Caco-2 (cell line): ENCODE data around the gene SCTR. TPM values are rescaled to one million over a fixed set of nuclear protein-coding genes. Genes with fewer than 3 reads are reported as not detected.

Experiments used
- BruUV-seq: library from RNA; stranded (reverse); fragments of 400-500 nt; replicated peaks from 2 replicates; lab custom pipeline; 2021; lab: Mats Ljungman, UMichigan
- CTCF ChIA-PET: fragments of 300-600 bp; sonication (Branson Sonifier 250); formaldehyde crosslinking; loops from one replicate; lab custom pipeline; 2022; ENCODE audit warnings: antibody characterized with exemption; lab: Charles Lee
- POLR2A ChIA-PET: fragments of 300-600 bp; sonication (Branson Sonifier 250); formaldehyde crosslinking; loops from one replicate; lab custom pipeline; 2022; ENCODE audit warnings: antibody characterized with exemption; lab: Charles Lee
- DNase-seq, 2 experiments: peaks; one replicate each; pipeline versions ENCODE4 v3.0.0 to v3.0.0-alpha.2; 2020 to 2022
- H3K27me3 ChIP-seq: replicated peaks from 2 replicates; pipeline ENCODE4 v1.6.0; 2011; ENCODE audit warnings: low read length; ENCODE audit not compliant: control insufficient read depth, insufficient read depth
- H3K36me3 ChIP-seq: 2 replicates; pipeline ENCODE4 v1.5.1; 2011; ENCODE audit warnings: low read length; ENCODE audit not compliant: control insufficient read depth, insufficient read depth
- H3K4me1 ChIP-seq: fragments of 250-450 bp; sonication (Bioruptor Pico); 2 replicates; pipeline ENCODE4 v1.5.1; 2020; ENCODE audit warnings: mild to moderate bottlenecking
- H3K4me3 ChIP-seq: 2 replicates; pipeline ENCODE4 v1.5.1; 2011; ENCODE audit warnings: low read depth, mild to moderate bottlenecking, control low read depth, low read length
- H3K9me3 ChIP-seq: fragments of 250-450 bp; sonication (Bioruptor Pico); 2 replicates; pipeline ENCODE4 v1.5.1; 2020; ENCODE audit warnings: mild to moderate bottlenecking, moderate library complexity
- H3K27ac Mint-ChIP-seq: one replicate; pipeline ENCODE4 v1.8.0; 2022; ENCODE audit warnings: mixed read lengths; ENCODE audit not compliant: unreplicated experiment
- H3K27me3 Mint-ChIP-seq: one replicate; pipeline ENCODE4 v1.8.0; 2022; ENCODE audit warnings: mixed read lengths; ENCODE audit not compliant: insufficient read depth, unreplicated experiment
- H3K36me3 Mint-ChIP-seq: one replicate; pipeline ENCODE4 v1.8.0; 2022; ENCODE audit warnings: mild to moderate bottlenecking, mixed read lengths; ENCODE audit not compliant: insufficient read depth, unreplicated experiment
- H3K4me1 Mint-ChIP-seq: one replicate; pipeline ENCODE4 v1.8.0; 2022; ENCODE audit warnings: low read depth, mixed read lengths; ENCODE audit not compliant: unreplicated experiment
- H3K4me3 Mint-ChIP-seq: one replicate; pipeline ENCODE4 v1.8.0; 2022; ENCODE audit warnings: mild to moderate bottlenecking, moderate library complexity, mixed read lengths; ENCODE audit not compliant: unreplicated experiment
- H3K9me3 Mint-ChIP-seq: one replicate; pipeline ENCODE4 v1.8.0; 2022; ENCODE audit warnings: mixed read lengths; ENCODE audit not compliant: unreplicated experiment
- intact Hi-C: fragments of 100-400 bp; cut with micrococcal nuclease; formaldehyde crosslinking; loops from one replicate; pipeline ENCODE4 v1.10.0; 2022; ENCODE audit not compliant: unreplicated experiment
- total RNA-seq: library from RNA; stranded (reverse); gene quantifications from 2 replicates; pipeline ENCODE4 v1.2.3, GENCODE V29; 2022
- TF ChIP-seq, protein P1 (sequence below), 2 experiments: fragments of 200-600 bp in 1 of 2; IDR thresholded peaks; 1 replicate in 1 of 2; 2 replicates in 1 of 2; pipeline versions ENCODE4 v1.5.1 to v1.8.0; 2011 to 2022; ENCODE audit warnings: antibody characterized with exemption in 1 of 2, control low read depth in 1 of 2, inconsistent platforms in 1 of 2, low read depth in 1 of 2, low read length in 1 of 2, mild to moderate bottlenecking in 1 of 2, moderate library complexity in 1 of 2; ENCODE audit not compliant: insufficient read depth in 1 of 2, severe bottlenecking in 1 of 2, unreplicated experiment in 1 of 2

The SCTR gene
- total RNA-seq, 1 experiment from 2014 or later, result not detected

DNA sequence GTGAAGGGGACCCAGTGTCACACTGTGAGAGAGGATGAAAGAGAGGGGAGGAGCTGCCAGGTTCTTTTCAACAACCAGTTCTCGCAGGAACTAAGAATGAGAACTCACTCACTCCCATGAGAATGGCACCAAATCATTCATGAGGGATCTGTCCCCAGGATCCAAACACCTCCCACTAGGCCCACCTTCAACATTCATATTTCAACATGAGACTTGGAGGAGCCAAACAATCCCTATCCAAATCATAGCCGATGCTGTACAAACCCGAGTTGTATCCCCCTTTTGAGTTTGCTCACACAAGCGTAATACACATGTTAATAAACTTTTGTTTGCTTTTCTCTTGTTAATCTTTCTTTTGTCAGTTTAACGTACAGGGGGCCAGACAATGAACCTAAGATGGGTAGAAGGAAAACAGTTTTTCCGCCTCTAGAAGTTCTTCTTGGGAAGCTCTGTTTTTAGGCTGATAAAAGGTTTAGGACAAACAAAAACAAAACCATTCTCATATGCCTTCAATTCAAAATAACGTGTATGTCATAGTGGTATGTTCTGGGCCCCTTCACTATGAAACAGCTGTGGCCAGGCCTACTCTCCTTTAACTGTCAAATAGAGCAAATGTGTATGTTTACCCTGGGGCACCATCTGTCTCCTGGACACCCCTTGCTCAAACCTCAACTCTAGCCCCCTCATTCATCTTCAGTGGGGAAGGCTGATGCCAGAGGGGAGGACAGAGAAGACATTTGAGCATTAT, 101.7 kb downstream of the SCTR start:
- Histone ChIP-seq H3K36me3 (no peaks in the 10 kb centered on the region), H3K4me1 (peaks cover 29% of the 10 kb centered on the region), H3K27me3 (no peaks in the 10 kb centered on the region), H3K4me3 (no peak overlapping the region), H3K9me3 (peaks cover 10% of the 10 kb centered on the region; the same call in 1 of the 2 replicates)
- Mint-ChIP-seq H3K4me1 (peaks cover 22% of the 10 kb centered on the region), H3K9me3 (peaks cover 13% of the 10 kb centered on the region), H3K4me3 (no peak overlapping the region), H3K27me3 (no peaks in the 10 kb centered on the region), H3K27ac (no peak overlapping the region), H3K36me3 (no peaks in the 10 kb centered on the region)
- DNase-seq, result no peak
- ChIA-PET CTCF (no interaction called here), POLR2A (no interaction called here)
- TF ChIP-seq, protein P1, sequence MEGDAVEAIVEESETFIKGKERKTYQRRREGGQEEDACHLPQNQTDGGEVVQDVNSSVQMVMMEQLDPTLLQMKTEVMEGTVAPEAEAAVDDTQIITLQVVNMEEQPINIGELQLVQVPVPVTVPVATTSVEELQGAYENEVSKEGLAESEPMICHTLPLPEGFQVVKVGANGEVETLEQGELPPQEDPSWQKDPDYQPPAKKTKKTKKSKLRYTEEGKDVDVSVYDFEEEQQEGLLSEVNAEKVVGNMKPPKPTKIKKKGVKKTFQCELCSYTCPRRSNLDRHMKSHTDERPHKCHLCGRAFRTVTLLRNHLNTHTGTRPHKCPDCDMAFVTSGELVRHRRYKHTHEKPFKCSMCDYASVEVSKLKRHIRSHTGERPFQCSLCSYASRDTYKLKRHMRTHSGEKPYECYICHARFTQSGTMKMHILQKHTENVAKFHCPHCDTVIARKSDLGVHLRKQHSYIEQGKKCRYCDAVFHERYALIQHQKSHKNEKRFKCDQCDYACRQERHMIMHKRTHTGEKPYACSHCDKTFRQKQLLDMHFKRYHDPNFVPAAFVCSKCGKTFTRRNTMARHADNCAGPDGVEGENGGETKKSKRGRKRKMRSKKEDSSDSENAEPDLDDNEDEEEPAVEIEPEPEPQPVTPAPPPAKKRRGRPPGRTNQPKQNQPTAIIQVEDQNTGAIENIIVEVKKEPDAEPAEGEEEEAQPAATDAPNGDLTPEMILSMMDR (IDR thresholded peaks at IDR 0.05; ENCODE audit: insufficient read depth in 1 of 2, low read depth in 1 of 2, low read length in 1 of 2, severe bottlenecking in 1 of 2, unreplicated experiment in 1 of 2), result no peak
- intact Hi-C loops, result no loop called here
- no TSS peak for BruUV-seq

DNA sequence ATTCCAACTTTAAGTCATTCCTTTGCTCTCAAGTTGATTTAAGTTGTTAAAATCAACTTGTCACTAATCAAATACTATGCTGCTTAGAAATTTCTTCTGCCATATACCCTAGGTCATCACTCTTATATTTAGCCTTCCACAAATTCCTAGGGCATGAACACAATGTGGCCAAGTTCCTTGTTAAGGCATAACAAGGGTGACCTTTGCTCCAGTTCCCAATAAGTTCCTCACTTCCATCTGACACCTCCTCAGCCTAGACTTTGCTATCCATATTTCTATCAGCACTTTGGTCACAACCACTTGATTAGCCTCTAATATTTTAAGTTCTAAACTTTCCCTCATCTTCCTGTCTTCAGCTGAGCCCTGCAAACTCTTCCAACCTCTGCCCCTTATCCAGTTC, 102.5 kb downstream of the SCTR start:
- Histone ChIP-seq H3K9me3 (peaks cover 10% of the 10 kb centered on the region; the same call in 1 of the 2 replicates), H3K4me3 (no peak overlapping the region), H3K4me1 (peaks cover 23% of the 10 kb centered on the region), H3K36me3 (no peaks in the 10 kb centered on the region), H3K27me3 (no peaks in the 10 kb centered on the region)
- ChIA-PET CTCF (no interaction called here), POLR2A (no interaction called here)
- no peaks in the 10 kb centered on the region for H3K27me3 Mint-ChIP-seq
- intact Hi-C loops, result no loop called here
- TF ChIP-seq, protein P1 (IDR thresholded peaks at IDR 0.05; ENCODE audit: insufficient read depth in 1 of 2, low read depth in 1 of 2, low read length in 1 of 2, severe bottlenecking in 1 of 2, unreplicated experiment in 1 of 2), result no peak
- H3K4me3 Mint-ChIP-seq, result no peak overlapping the region
- no peaks in the 10 kb centered on the region for H3K36me3 Mint-ChIP-seq
- DNase-seq, result no peak
- H3K4me1 Mint-ChIP-seq, result peaks cover 16% of the 10 kb centered on the region
- no TSS peak for BruUV-seq
- H3K9me3 Mint-ChIP-seq, result peaks cover 13% of the 10 kb centered on the region
- H3K27ac Mint-ChIP-seq, result no peak overlapping the region

DNA sequence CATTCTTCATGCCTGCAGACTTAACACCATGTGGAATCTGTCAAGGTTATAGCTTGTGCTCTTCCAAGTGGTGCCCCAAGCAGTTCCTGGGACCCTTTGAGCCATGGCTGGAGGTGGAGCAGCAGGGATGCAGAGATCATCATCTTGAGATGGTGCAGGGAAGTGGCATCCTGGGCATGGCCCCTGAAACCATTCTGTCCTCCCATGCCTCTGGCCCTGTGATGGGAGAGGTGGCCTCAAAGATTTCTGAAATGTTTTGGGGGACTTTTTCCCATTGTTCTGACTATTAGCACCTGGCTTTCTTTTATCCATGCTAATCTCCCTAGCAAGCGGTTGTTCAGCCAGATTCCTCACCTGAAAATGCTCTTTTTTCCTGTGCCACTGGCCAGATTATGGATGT, 103.0 kb downstream of the SCTR start:
- intact Hi-C loops, result no loop called here
- TF ChIP-seq, protein P1 (IDR thresholded peaks at IDR 0.05; ENCODE audit: insufficient read depth in 1 of 2, low read depth in 1 of 2, low read length in 1 of 2, severe bottlenecking in 1 of 2, unreplicated experiment in 1 of 2), result no peak
- Histone ChIP-seq H3K4me3 (no peak overlapping the region), H3K4me1 (peaks cover 18% of the 10 kb centered on the region), H3K27me3 (no peaks in the 10 kb centered on the region), H3K9me3 (peaks cover 10% of the 10 kb centered on the region; the same call in 1 of the 2 replicates), H3K36me3 (no peaks in the 10 kb centered on the region)
- Mint-ChIP-seq H3K27ac (no peak overlapping the region), H3K4me1 (peaks cover 12% of the 10 kb centered on the region), H3K9me3 (peaks cover 13% of the 10 kb centered on the region), H3K36me3 (no peaks in the 10 kb centered on the region), H3K27me3 (no peaks in the 10 kb centered on the region), H3K4me3 (no peak overlapping the region)
- no TSS peak for BruUV-seq
- CTCF ChIA-PET, result no interaction called here
- peak in 1 of 2 experiments; percentile 2 for DNase-seq
- POLR2A ChIA-PET, result no interaction called here
